GM10248 (cell line): ENCODE measurements around the gene PCDH15.

Experiments used
- CTCF ChIA-PET: fragments of 300-600 bp; sonication (Branson Sonifier 250); formaldehyde crosslinking; extraction: SDS; loops from one replicate; lab custom pipeline; 2021; ENCODE audit warnings: antibody characterized with exemption; lab: Yijun Ruan, JAX
- POLR2A ChIA-PET: fragments of 350-650 bp; sonication (Branson Sonifier 250); formaldehyde crosslinking; extraction: SDS; loops from one replicate; lab custom pipeline; 2020; ENCODE audit warnings: antibody characterized with exemption; lab: Yijun Ruan, JAX
- DNase-seq: peaks from one replicate; pipeline ENCODE4 v3.0.0; 2012; ENCODE audit errors: extremely low spot score
- TF ChIP-seq, protein P1 (sequence below): IDR thresholded peaks from 2 replicates; pipeline ENCODE4 v1.5.1; 2012; ENCODE audit warnings: mild to moderate bottlenecking, low read depth; ENCODE audit errors: extremely low read depth, missing control alignments, control extremely low read depth

PCDH15 gene

DNA sequence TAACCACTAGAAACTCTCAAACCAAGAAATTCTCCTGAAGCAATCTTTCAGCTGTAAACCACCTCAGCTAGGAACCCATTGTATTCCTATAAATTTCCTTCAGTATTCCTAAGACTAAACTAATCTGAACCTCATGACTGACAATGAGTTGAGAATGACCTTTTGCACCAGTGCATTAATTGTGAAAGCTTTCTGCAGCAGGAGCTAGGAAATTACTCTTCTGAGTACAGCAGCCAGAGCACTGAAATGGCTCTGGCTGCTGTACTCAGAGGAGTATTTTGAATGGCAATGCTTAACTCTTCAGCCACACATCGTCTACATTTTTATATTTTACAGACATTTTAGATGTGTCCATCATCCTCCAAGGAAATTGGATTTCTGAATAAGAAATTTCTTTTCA lies 109.7 kb downstream of the PCDH15 start:
- TF ChIP-seq, protein P1, sequence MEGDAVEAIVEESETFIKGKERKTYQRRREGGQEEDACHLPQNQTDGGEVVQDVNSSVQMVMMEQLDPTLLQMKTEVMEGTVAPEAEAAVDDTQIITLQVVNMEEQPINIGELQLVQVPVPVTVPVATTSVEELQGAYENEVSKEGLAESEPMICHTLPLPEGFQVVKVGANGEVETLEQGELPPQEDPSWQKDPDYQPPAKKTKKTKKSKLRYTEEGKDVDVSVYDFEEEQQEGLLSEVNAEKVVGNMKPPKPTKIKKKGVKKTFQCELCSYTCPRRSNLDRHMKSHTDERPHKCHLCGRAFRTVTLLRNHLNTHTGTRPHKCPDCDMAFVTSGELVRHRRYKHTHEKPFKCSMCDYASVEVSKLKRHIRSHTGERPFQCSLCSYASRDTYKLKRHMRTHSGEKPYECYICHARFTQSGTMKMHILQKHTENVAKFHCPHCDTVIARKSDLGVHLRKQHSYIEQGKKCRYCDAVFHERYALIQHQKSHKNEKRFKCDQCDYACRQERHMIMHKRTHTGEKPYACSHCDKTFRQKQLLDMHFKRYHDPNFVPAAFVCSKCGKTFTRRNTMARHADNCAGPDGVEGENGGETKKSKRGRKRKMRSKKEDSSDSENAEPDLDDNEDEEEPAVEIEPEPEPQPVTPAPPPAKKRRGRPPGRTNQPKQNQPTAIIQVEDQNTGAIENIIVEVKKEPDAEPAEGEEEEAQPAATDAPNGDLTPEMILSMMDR, result no peak
- DNase-seq, result no peak
- POLR2A ChIA-PET, result no interaction called here
- CTCF ChIA-PET, result interaction anchor here (1.2 to 1.7 kb wide), 2 partner anchors 14 to 27 kb away, joined by 3 to 4 read pairs; no protein-coding TSS in a partner anchor

DNA sequence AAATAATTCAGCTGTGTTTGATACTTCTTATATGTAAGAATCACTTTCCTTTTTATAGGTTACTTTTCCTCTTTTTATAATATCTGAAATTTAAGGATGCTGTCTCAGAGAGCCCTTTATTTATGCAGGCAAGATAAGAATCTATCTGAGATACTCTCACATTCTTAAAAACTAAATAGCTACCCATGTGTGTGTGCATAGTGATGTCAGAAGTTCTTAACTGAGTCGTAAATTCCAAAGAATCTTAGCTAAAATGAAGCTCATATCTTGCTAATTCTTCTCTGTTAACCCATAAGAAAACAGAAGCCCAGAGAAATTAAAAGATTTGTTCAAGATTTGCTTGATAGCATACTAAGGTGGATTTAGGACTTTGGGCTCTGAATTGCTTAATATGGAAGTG lies 118.5 kb downstream of the PCDH15 start:
- CTCF ChIA-PET, result no interaction called here
- no peak for DNase-seq
- POLR2A ChIA-PET, result no interaction called here
- TF ChIP-seq, protein P1, result no peak

DNA sequence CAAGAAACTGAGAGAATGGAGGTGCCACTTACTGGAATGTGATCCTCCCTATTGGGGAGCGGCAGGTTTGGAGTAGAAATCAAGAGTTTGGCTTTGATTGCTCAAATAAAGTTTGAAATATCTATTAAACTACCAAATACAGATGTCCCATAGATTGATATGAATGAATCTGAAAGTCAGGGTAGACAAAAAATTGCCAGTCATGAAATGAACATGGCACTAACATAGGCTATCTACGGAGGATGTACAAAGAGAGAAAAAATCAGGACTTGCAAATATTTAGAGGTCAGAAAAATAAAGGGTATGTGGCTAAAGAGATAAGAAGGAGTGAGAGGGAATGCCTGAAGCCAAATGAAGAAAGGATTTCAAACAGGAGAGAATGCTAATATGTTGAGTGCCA lies 119.9 kb downstream of the PCDH15 start:
- POLR2A ChIA-PET, result no interaction called here
- DNase-seq, result no peak
- TF ChIP-seq, protein P1, result no peak
- CTCF ChIA-PET, result no interaction called here

DNA sequence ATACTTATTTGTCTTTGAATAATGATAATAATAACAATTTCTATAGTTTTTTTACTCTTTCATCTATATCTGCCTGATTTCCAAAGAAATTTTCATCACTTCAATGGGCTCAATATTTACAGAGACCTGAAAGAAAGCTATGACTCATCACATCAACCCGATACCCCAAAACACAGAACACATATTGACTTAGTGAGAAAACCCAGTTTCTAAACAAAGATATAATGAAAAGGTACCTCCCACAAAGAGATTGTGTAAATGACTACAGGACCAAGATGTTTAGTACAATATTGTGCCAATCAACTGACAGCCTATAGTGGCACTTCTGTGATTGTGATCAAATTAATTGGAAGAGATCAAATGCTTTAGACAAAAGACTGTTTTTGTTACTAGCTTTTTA lies 133.9 kb downstream of the PCDH15 start:
- TF ChIP-seq, protein P1, result no peak
- ChIA-PET CTCF (no interaction called here), POLR2A (no interaction called here)
- no peak for DNase-seq

DNA sequence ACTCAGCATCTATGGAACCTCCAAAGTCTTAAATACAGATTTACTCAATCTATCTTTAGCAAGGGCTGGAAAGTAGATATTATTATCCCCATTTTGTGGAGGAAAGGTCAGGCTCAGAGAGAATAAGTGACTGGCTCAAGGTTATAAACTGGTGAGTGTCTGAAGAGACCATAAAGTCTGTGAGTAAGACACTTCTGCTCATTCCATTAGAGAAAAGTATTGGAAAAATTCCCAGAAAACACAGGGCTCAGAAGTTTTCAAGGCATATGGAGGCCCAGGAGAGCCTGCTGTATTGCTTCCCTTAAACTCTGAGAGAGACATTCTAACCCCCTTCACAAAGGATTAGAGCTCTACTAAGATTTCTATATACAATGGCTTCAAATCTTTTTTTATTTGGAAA lies 134.8 kb downstream of the PCDH15 start:
- DNase-seq, result no peak
- ChIA-PET POLR2A (no interaction called here), CTCF (interaction anchor here (1.3 to 1.5 kb wide), 2 partner anchors 9 to 15 kb away, joined by 3 to 6 read pairs; no protein-coding TSS in a partner anchor)
- TF ChIP-seq, protein P1, result no peak

DNA sequence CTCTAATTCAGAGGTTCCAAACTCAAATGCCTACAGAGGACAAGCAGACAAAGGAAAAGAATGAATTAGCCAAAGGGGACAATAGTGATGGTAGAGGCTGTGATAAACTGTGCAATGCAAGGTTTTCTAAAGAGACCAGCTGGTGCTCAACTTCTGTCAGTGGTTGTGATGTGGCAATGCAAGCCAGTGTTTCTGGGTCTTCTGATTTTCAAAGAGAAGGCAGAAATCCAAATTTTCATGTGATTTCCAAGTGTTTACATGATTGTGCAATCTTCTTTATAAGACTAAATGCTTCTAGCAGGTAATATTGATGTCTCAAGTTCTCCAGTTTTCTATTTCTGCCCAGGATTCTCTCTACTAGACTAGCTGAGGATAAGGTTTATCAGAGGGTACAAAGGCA lies 135.9 kb downstream of the PCDH15 start:
- TF ChIP-seq, protein P1, result no peak
- ChIA-PET CTCF (interaction anchor here (1.3 to 1.5 kb wide), 2 partner anchors 8 to 14 kb away, joined by 3 to 6 read pairs; no protein-coding TSS in a partner anchor), POLR2A (no interaction called here)
- no peak for DNase-seq

DNA sequence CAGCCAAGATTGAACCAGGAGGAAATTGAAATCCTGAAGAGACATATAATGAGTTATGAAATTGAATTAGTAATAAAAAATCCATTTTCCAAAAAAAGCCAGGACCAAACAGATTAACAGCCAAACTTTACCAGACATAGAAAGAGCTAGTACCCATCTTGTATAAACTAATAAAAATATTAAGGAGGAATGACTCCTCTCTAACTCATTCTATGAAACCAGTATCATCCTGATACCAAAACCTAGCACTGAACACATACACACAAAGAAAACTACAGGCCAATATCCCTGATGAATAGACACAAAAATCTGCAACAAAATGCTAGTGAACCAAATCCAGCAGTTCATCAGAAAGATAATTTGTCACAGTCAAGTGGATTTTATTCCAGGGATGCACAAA lies 140.6 kb downstream of the PCDH15 start:
- POLR2A ChIA-PET, result no interaction called here
- no peak for DNase-seq
- TF ChIP-seq, protein P1, result no peak
- CTCF ChIA-PET, result no interaction called here
